LNCaP clone FGC (cell line): ENCODE results near the gene GHRHR.

ENCODE experiments used
- DNase-seq: peaks from one replicate; pipeline ENCODE4 v3.0.0-alpha.2; 2011; ENCODE audit warnings: low read depth
- H3K4me3 ChIP-seq: 2 replicates; pipeline ENCODE4 v1.5.1; 2011; ENCODE audit warnings: mild to moderate bottlenecking, low read depth, low read length, control low read depth
- CTCF ChIP-seq: IDR thresholded peaks from 2 replicates; pipeline ENCODE4 v1.5.1; 2012; ENCODE audit warnings: mild to moderate bottlenecking; ENCODE audit not compliant: control insufficient read depth, insufficient read depth; ENCODE audit errors: extremely low read depth

The GHRHR gene

GRCh38 chr7:31000161-31000693, 36.5 kb downstream of the GHRHR start:
- H3K4me3 ChIP-seq = no peak overlapping the region
- TF ChIP-seq CTCF = no peak
- no peak for DNase-seq

GRCh38 chr7:31000779-31001178, 37.0 kb downstream of the GHRHR start:
- H3K4me3 ChIP-seq = no peak overlapping the region
- DNase-seq = no peak
- no peak for TF ChIP-seq CTCF

- TF ChIP-seq CTCF = no peak
- no peak overlapping the region for H3K4me3 ChIP-seq
- DNase-seq = no peak
Observed at GRCh38 chr7:31002256-31002655, 38.5 kb downstream of the GHRHR start.

GRCh38 chr7:31003097-31003496, 39.3 kb downstream of the GHRHR start:
- no peak overlapping the region for H3K4me3 ChIP-seq
- no peak for TF ChIP-seq CTCF
- no peak for DNase-seq

GRCh38 chr7:31003721-31004120, 40.0 kb downstream of the GHRHR start:
- no peak overlapping the region for H3K4me3 ChIP-seq
- no peak for DNase-seq

GRCh38 chr7:31004393-31004792, 40.6 kb downstream of the GHRHR start:
- H3K4me3 ChIP-seq = no peak overlapping the region
- DNase-seq = no peak
- no peak for TF ChIP-seq CTCF

More at GRCh38 chr7:31003721-31004120, 40.0 kb downstream of the GHRHR start:
- no peak for TF ChIP-seq CTCF

- no peak overlapping the region for H3K4me3 ChIP-seq
- no peak for TF ChIP-seq CTCF
- peak; percentile 7 for DNase-seq
Observed at GRCh38 chr7:31006857-31007256, 43.1 kb downstream of the GHRHR start.
